Transverse colon (tissue), 3 donors: Measurements from ENCODE around the gene DQX1.

Experiments used
- POLR2A ChIP-seq: fragments of 450-650 bp; IDR thresholded peaks from one replicate; pipeline ENCODE4 v1.6.1; 2016; ENCODE audit warnings: antibody characterized with exemption, mild to moderate bottlenecking, moderate library complexity
- TF ChIP-seq, protein P1 (sequence below), 5 experiments: fragments of 200-600 bp in 3 of 5; fragments of 450-650 bp in 2 of 5; sonication (generic) in 3 of 5; IDR thresholded peaks; 1 replicate in 2 of 5; 2 replicates in 3 of 5; pipeline ENCODE4 v1.5.1; 2016 to 2017; ENCODE audit warnings: antibody characterized with exemption in 5 of 5, inconsistent platforms in 3 of 5, mild to moderate bottlenecking in 2 of 5, moderate library complexity in 1 of 5

GRCh38 chr2:74496997-74497776, 28.8 kb downstream of the DQX1 start:
- TF ChIP-seq, protein P1, sequence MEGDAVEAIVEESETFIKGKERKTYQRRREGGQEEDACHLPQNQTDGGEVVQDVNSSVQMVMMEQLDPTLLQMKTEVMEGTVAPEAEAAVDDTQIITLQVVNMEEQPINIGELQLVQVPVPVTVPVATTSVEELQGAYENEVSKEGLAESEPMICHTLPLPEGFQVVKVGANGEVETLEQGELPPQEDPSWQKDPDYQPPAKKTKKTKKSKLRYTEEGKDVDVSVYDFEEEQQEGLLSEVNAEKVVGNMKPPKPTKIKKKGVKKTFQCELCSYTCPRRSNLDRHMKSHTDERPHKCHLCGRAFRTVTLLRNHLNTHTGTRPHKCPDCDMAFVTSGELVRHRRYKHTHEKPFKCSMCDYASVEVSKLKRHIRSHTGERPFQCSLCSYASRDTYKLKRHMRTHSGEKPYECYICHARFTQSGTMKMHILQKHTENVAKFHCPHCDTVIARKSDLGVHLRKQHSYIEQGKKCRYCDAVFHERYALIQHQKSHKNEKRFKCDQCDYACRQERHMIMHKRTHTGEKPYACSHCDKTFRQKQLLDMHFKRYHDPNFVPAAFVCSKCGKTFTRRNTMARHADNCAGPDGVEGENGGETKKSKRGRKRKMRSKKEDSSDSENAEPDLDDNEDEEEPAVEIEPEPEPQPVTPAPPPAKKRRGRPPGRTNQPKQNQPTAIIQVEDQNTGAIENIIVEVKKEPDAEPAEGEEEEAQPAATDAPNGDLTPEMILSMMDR (IDR thresholded peaks at IDR 0.05), result no peak
- TF ChIP-seq POLR2A, result no peak
